Activated T-helper 1 cell treated with anti-CD3 and anti-CD28 coated beads, Interleukin-12 subunit alpha, Interleukin-12 subunit beta, Interleukin-2, Interleukin-4 antibody, amounts not matched to agents 30 ng/mL and 10 ng/mL and 1 ng/mL, durations not matched to agents 14 hours and 24 hours and 36 hours (primary cell): Measurements from ENCODE around the gene MKNK1. TPM values are rescaled to one million over a fixed set of nuclear protein-coding genes. Genes with fewer than 3 reads are reported as not detected.

Experiments
- DNase-seq: peaks from one replicate; pipeline ENCODE4 v3.0.0; 2021; ENCODE audit warnings: low spot score
- H3K27ac Mint-ChIP-seq: one replicate; pipeline ENCODE4 v1.8.0; 2021; ENCODE audit warnings: mild to moderate bottlenecking, mixed read lengths
- H3K27me3 Mint-ChIP-seq: one replicate; pipeline ENCODE4 v1.8.0; 2022; ENCODE audit warnings: mild to moderate bottlenecking, moderate library complexity, mixed read lengths; ENCODE audit not compliant: insufficient read depth
- H3K36me3 Mint-ChIP-seq: one replicate; pipeline ENCODE4 v1.8.0; 2021; ENCODE audit warnings: low read depth, mixed read lengths
- H3K4me1 Mint-ChIP-seq: one replicate; pipeline ENCODE4 v1.8.0; 2021; ENCODE audit warnings: low read depth, mixed read lengths
- H3K4me3 Mint-ChIP-seq: one replicate; pipeline ENCODE4 v1.8.0; 2021; ENCODE audit warnings: mild to moderate bottlenecking, moderate library complexity, mixed read lengths
- H3K9me3 Mint-ChIP-seq: one replicate; pipeline ENCODE4 v1.8.0; 2021; ENCODE audit warnings: mixed read lengths
- intact Hi-C: fragments of 100-400 bp; cut with micrococcal nuclease; formaldehyde crosslinking; loops from one replicate; pipeline ENCODE4 v1.15.1; 2024
- total RNA-seq: library from RNA; stranded (reverse); gene quantifications from 2 replicates; pipeline ENCODE4 v1.2.3, GENCODE V29; 2022

The MKNK1 gene
- total RNA-seq, 1 donor from 2014 or later = 48.7 TPM

DNA sequence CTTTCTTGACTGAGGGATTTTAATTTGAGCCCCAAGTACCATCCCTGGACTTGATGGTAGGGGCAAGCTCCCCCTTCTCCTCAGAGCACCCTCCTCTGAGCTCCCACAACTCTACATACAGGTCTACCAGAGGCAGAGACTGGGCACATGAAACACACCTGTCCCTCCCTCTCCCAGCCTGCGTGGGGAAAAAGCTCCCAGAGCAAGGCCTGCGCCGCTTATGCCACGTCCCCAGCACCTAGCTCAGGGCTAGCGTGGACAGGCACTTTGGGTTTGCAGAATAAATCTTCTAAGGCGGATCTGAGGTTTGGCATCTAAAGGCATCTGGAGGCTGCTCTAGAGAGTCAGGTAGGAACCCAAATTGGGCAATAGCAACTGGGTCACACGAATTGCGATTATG, 45.1 kb downstream of the MKNK1 start:
- intact Hi-C loops = no loop called here
- Mint-ChIP-seq H3K27me3 (no peaks in the 10 kb centered on the region), H3K9me3 (no peaks in the 10 kb centered on the region), H3K27ac (no peak overlapping the region), H3K4me3 (no peak overlapping the region), H3K4me1 (peaks cover 9% of the 10 kb centered on the region), H3K36me3 (peaks cover 23% of the 10 kb centered on the region)
- no peak for DNase-seq

DNA sequence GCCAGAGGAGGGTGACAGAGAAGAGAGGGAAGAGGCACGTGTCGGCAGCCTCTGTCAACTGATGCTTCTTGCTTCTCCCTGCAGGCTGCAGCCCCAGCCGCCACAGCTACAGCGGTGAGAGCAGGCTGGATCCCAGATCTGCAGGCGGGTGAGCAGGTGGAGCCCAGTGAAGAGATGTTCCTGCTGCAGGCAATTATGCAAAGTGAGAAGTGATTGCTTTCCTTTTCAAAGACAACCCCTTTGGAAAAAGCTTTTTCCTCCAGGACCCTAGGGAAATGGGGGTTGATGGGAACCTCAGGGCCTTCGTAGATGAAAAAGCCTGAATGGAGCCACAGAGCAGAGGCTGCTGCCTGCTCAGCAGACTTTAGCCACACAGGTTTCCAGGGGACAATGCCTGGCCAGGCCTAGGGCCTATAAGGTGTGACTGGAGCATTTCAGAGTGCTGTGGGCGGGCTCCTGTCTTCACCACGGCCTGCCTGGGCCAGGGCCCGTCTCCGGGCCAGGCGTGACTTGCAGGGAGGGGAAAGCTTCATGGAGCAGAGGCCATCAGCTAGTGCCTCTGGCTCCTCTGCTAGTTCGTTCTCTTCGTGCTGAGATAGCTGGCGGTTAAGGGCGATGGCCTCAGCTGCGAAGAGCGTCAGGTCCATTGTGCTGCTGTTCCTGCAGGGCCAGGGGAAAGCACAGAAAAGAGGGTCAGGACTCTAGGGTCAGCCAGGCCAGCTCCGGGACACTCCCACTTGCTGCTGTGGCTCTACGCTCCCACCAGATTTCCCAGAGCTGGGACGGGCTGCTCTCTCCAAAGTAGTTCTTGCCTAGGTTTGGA, 45.7 kb downstream of the MKNK1 start:
- H3K36me3 Mint-ChIP-seq = peaks cover 22% of the 10 kb centered on the region
- H3K27me3 Mint-ChIP-seq = no peaks in the 10 kb centered on the region
- no peak for DNase-seq
- H3K27ac Mint-ChIP-seq = no peak overlapping the region
- H3K4me1 Mint-ChIP-seq = peaks cover 9% of the 10 kb centered on the region
- intact Hi-C loops = no loop called here
- H3K9me3 Mint-ChIP-seq = no peaks in the 10 kb centered on the region
- H3K4me3 Mint-ChIP-seq = no peak overlapping the region

DNA sequence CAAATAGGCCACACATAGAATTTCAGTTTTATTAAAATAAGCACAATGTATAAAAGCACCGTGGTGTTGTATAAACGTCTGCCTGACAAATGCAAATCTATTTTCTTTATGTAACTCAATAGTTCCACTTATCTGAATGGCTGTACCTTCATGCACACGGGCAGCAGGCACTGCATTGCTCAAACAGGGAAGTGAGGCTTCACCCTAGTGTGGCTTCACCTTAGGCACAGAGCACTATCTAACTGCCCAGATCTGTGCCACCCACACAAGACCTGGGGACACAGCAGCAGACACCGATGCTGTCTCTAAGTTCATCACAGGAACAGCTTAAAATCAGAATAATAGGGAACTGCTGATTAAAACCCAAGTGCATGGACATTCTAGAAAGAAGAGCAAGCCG, 46.7 kb downstream of the MKNK1 start:
- H3K4me1 Mint-ChIP-seq = peaks cover 9% of the 10 kb centered on the region
- intact Hi-C loops = no loop called here

DNA sequence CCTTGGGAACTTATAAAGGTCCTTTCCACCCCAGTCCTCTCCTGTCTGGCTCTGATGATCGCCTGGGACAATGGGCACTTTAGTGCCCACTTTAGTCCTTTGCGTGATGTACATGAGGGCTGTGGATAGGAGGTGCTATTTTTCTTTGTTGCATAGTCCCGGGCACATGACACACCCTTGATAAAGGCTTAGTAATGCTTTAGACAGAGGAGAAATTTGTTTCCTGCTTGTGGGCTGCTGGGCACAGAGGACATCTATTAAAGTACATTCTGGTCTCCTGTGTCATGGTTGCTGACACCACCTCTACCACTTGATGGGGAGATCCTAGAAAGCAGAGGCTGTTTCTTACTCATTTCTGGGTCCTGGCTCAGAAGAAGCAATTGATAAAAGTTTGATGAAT, 47.2 kb downstream of the MKNK1 start:
- no peak overlapping the region for H3K4me3 Mint-ChIP-seq
- DNase-seq = no peak
- H3K27ac Mint-ChIP-seq = no peak overlapping the region
- no peaks in the 10 kb centered on the region for H3K27me3 Mint-ChIP-seq
- peaks cover 18% of the 10 kb centered on the region for H3K36me3 Mint-ChIP-seq
- peaks cover 9% of the 10 kb centered on the region for H3K4me1 Mint-ChIP-seq
- intact Hi-C loops = no loop called here
- H3K9me3 Mint-ChIP-seq = no peaks in the 10 kb centered on the region

More for the DNA sequence above, 46.7 kb downstream of the MKNK1 start:
- DNase-seq = no peak
- Mint-ChIP-seq H3K9me3 (no peaks in the 10 kb centered on the region), H3K27me3 (no peaks in the 10 kb centered on the region), H3K4me3 (no peak overlapping the region), H3K36me3 (peaks cover 20% of the 10 kb centered on the region), H3K27ac (no peak overlapping the region)

DNA sequence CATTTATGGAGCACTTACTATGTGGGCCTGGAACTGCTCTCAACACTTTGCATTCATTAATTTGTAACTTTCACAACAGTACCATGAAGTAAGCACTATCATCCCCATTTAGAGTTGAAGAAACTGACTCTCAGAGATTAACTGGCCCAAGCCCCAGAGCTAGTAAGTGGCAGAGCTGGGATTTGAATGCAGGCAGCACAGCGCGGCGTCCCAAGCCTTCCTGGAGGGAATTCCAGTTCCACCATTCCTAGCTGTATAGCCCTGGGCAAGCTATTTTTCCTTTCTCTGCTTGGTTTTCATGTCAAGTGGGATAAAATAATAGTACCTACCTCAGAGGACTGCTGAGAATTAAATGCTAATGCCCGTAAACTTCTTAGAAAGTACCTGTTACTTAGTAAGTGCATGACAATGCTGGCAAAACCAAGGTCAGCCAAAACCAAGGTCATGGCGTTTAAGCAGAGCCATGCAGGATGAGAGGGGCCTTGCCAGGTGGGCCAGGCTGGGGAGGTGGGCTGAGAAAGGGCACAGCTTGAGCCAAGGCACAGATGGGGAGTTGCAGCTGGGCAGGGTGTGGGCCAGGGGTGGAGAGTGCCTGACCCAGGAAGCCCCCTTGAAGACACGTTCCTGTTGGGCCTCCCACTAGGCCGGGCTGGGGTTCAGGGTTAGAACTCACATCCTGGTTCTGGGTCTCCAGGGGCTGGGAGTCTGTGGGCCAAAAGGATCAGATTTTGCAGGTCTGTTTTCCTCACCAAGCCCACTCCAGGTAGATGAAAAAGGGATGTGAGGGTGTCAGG, 48.0 kb downstream of the MKNK1 start:
- peaks cover 15% of the 10 kb centered on the region for H3K36me3 Mint-ChIP-seq
- H3K27me3 Mint-ChIP-seq = no peaks in the 10 kb centered on the region
- no peaks in the 10 kb centered on the region for H3K9me3 Mint-ChIP-seq
- no peak overlapping the region for H3K4me3 Mint-ChIP-seq
- peaks cover 9% of the 10 kb centered on the region for H3K4me1 Mint-ChIP-seq
- H3K27ac Mint-ChIP-seq = no peak overlapping the region
- no peak for DNase-seq
- intact Hi-C loops = no loop called here

DNA sequence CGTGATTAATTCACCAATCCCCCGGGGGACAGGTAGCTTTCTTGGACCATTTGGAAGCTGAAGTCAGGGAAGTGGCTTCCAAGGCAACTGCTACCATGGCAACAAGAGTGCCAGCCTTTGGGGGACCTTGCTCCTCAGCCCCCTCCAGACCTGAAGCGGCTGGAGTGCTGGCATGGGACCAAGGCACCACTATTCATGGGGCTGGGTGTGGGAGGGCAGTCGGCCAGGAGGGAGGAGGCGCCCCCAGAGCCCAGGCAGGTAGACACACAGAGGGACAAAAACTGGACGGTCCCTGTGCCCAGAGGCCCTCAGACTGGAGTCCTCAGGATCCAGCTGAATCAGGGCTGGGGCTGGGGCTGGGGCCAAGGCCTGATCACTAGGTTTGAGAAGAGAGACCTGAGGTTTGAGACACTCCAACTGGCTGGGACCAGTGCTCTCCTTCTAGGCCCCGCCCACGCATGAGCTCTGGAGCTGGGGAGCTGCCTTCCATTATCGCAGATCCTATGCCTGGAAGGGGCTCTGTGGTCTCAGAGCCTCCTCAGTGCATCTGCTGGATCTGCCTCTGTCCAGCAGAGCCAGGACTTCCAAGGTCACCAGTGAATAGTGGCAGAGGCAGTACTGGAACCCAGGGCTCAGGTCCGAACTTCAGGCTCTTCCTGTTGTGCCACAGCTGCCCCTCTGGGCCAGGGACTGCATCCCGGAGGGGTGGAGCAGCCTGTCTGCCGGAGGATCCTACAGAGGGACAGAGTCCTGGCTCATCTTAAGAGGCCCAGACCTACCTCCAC, 49.3 kb downstream of the MKNK1 start:
- H3K27ac Mint-ChIP-seq = no peak overlapping the region
- H3K4me3 Mint-ChIP-seq = no peak overlapping the region
- no peaks in the 10 kb centered on the region for H3K9me3 Mint-ChIP-seq
- H3K27me3 Mint-ChIP-seq = peaks cover 3% of the 10 kb centered on the region
- intact Hi-C loops = no loop called here
- DNase-seq = no peak
- peaks cover 12% of the 10 kb centered on the region for H3K36me3 Mint-ChIP-seq
- H3K4me1 Mint-ChIP-seq = peaks cover 12% of the 10 kb centered on the region

DNA sequence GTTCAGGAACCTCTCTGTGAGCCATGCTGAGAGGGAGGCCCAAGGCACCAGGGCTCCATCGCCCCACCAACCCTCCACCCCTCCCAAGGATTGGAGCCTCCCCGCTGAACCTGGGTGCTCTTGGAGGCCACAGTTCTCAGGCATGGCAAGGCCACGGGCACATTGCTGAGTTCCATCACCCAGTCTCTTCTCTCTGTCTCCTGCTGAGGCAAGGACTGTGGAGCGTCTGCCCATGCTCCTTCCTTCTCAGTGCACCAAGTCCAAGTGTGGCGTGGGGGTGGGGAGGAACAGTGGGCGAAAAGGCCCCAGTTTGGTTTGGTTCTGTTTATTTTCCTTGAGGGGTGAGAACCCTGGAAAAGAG, 49.9 kb downstream of the MKNK1 start:
- Mint-ChIP-seq H3K27me3 (peaks cover 5% of the 10 kb centered on the region), H3K4me3 (no peak overlapping the region)
- intact Hi-C loops = no loop called here

DNA sequence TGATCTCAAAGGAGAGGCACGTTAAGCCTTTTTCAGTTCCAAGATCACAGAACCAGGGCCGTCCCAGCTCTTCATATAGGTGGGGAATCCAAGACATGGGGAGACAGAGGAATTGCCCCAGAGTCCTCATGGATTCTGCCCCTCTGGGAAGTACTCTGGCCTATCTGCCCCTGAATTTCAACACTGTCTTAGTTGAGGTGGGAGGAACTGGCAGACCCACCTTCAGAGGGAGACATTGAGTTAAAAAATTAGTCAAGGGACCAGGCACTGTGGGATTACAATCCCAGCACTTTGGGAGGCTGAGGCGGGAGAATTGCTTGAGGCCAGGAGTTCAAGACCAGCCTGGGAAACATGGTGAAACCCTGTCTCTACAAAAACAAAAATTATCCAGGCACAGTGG, 50.6 kb downstream of the MKNK1 start:
- intact Hi-C loops = no loop called here
- peaks cover 6% of the 10 kb centered on the region for H3K36me3 Mint-ChIP-seq
- no peak overlapping the region for H3K4me3 Mint-ChIP-seq
- no peak overlapping the region for H3K27ac Mint-ChIP-seq
- no peak for DNase-seq
- no peaks in the 10 kb centered on the region for H3K9me3 Mint-ChIP-seq
- peaks cover 20% of the 10 kb centered on the region for H3K4me1 Mint-ChIP-seq
- peaks cover 5% of the 10 kb centered on the region for H3K27me3 Mint-ChIP-seq

More for the DNA sequence above, 49.9 kb downstream of the MKNK1 start:
- H3K27ac Mint-ChIP-seq = no peak overlapping the region
- no peaks in the 10 kb centered on the region for H3K9me3 Mint-ChIP-seq
- DNase-seq = no peak
- peaks cover 18% of the 10 kb centered on the region for H3K4me1 Mint-ChIP-seq
- peaks cover 11% of the 10 kb centered on the region for H3K36me3 Mint-ChIP-seq

DNA sequence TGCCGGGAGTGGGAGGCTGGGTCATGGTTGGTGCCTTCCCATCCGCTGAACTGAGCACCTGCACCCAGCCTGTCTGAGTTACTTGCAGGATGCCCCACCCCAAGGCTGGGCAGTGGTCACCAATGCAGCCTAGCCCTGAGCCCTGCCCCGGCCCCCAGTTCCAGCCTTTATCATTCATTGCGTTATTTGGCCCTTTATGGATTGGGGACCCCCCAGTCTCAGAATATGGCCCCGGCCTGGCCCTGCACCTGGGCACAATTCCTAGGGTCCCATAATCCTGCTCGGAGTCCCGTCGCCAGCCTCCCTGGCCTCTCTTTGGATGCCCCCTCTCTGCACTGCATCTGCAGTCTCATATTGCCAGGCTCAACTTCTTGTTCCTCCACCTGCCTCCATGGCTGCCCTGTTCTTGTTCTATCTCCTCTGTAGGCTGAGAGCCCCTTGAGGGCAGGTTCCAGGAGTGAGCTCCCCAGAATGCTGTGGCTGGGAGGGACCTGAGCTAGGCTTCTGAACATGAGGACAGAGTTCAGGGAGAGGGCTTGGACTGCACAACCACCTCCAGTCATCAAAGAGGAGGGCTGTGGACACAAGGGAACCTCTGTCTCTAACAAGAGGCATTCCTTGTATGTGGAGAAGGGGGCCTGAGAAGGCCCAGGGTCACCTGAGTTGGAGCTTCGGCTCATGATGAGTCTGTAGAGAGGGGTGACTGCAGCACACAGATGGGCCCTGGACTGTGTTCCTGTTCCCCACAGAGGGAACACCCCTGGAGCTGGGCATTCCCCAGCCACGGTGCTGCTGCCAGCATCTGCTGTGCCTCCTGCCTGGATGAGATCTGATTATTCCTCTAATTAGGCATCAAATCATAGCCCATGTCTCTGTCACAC, 51.5 kb downstream of the MKNK1 start:
- H3K27me3 Mint-ChIP-seq = peaks cover 5% of the 10 kb centered on the region
- H3K36me3 Mint-ChIP-seq = peaks cover 3% of the 10 kb centered on the region
- peaks cover 20% of the 10 kb centered on the region for H3K4me1 Mint-ChIP-seq
- H3K4me3 Mint-ChIP-seq = no peak overlapping the region
- no peaks in the 10 kb centered on the region for H3K9me3 Mint-ChIP-seq
- intact Hi-C loops = no loop called here
- no peak for DNase-seq
- H3K27ac Mint-ChIP-seq = no peak overlapping the region

DNA sequence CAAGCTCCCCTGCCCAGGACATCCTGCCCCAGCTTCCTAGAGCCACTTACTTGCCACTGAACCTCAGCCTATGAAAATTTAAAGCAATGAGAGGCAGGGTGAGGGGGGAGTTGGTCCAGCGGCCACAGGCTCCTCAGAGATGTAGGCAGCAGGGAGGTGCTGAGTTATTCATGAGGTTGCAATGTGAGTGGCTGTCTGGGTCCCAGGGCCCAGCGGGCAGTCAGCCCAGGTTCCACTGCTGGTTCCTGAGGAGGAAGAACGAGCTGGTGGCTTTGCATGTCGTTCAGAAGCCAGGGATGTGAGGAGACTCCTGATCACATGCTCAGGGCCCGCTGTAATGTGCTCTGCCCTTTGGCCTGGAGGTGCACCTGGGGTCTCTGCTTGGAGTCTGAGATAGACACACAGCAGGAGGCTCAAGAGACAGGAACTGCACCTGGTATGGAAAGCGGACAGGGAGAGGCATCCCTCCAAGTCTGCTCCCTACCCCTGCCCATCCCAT, 52.4 kb downstream of the MKNK1 start, which contains the start of gene KNCN:
TSS of gene KNCN (minus strand) at position 51 of the 499 bp plus-strand sequence. CDS start 432 bp downstream, outside the sequence.
- Mint-ChIP-seq H3K27ac (no peak within 1 kb of the TSS), H3K4me1 (peaks cover 10% of the 10 kb centered on the region), H3K27me3 (peaks cover 9% of the 10 kb centered on the region)

DNA sequence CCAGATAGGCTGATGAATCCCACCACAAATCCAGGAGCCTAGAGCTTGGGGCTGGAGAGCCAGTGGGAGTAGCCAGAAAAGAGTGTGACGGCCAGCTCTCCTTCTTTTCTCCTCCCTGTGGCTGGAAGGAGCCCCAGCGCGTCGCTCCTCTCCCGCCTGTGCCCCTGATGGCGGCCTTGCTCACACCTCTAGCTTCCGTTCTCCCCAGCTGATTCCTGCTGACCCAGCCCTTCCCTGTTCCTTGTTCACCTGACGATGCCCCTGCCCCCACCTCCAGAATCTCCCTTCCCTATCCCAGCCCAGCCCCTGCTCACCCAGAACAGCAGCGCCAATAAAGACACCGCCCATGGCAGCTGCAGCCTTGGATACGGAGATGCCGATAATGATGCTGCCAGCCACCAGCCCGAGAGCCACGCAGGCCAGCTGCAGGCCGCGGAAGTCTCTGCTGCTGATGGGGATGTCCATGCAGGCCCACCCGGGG, 53.3 kb downstream of the MKNK1 start:
- Mint-ChIP-seq H3K27me3 (peaks cover 16% of the 10 kb centered on the region), H3K36me3 (no peaks in the 10 kb centered on the region), H3K9me3 (no peaks in the 10 kb centered on the region), H3K27ac (no peak overlapping the region), H3K4me3 (no peak overlapping the region), H3K4me1 (peaks cover 10% of the 10 kb centered on the region)
- intact Hi-C loops = no loop called here
- no peak for DNase-seq

More for the DNA sequence above, 52.4 kb downstream of the MKNK1 start, which contains the start of gene KNCN:
- no peak for DNase-seq
- H3K36me3 Mint-ChIP-seq = no peaks in the 10 kb centered on the region
- H3K4me3 Mint-ChIP-seq = no peak within 1 kb of the TSS
- intact Hi-C loops = no loop called here
- no peaks in the 10 kb centered on the region for H3K9me3 Mint-ChIP-seq
